SU-DHL-6 (cell line): ENCODE results near the gene MAPKAPK3.

ENCODE experiments used
- H2AFZ ChIP-seq: fragments of 200-600 bp; sonication (generic); 2 replicates; pipeline ENCODE4 v1.6.1; 2014; ENCODE audit warnings: low read depth, mild to moderate bottlenecking, moderate library complexity, mixed read lengths, antibody characterized with exemption, low read length; ENCODE audit not compliant: severe bottlenecking
- H3F3A ChIP-seq: fragments of 200-600 bp; shearing (Covaris generic); 2 replicates; pipeline ENCODE4 v1.6.0; 2016; ENCODE audit warnings: antibody characterized with exemption, mild to moderate bottlenecking; ENCODE audit not compliant: insufficient read depth
- H3K27ac ChIP-seq: fragments of 200-600 bp; sonication (generic); 2 replicates; pipeline ENCODE4 v1.5.1; 2016; ENCODE audit warnings: low read depth, mild to moderate bottlenecking, low read length, moderate library complexity, mixed read lengths
- H3K27me3 ChIP-seq: fragments of 200-600 bp; sonication (generic), shearing (Covaris generic); 2 replicates; pipeline ENCODE4 v1.6.0; 2014; ENCODE audit warnings: mild to moderate bottlenecking, low read length
- H3K36me3 ChIP-seq: fragments of 200-600 bp; sonication (generic); 2 replicates; pipeline ENCODE4 v1.6.1; 2014; ENCODE audit warnings: mild to moderate bottlenecking, low read length, mixed read lengths
- H3K4me2 ChIP-seq: fragments of 300-600, 200-600 bp; shearing (Covaris generic), sonication (generic); 2 replicates; pipeline ENCODE4 v1.6.0; 2014; ENCODE audit warnings: low read length, low read depth, mild to moderate bottlenecking; ENCODE audit not compliant: poor library complexity, severe bottlenecking
- H3K4me3 ChIP-seq: fragments of 200-600 bp; sonication (generic); 2 replicates; pipeline ENCODE4 v1.5.1; 2014; ENCODE audit warnings: antibody characterized with exemption, low read length, mild to moderate bottlenecking, mixed read lengths; ENCODE audit not compliant: insufficient read depth, poor library complexity, severe bottlenecking
- H3K79me2 ChIP-seq: fragments of 200-600 bp; sonication (generic); 2 replicates; pipeline ENCODE4 v1.6.1; 2014; ENCODE audit warnings: mild to moderate bottlenecking, low read length, moderate library complexity; ENCODE audit not compliant: insufficient read depth
- H3K9ac ChIP-seq: fragments of 200-600 bp; sonication (generic); 2 replicates; pipeline ENCODE4 v1.7.0; 2014; ENCODE audit warnings: mild to moderate bottlenecking, low read length
- H3K9me2 ChIP-seq: fragments of 200-600 bp; sonication (generic); replicated peaks from 2 replicates; pipeline ENCODE4 v1.6.1; 2014; ENCODE audit warnings: low read length; ENCODE audit not compliant: insufficient read depth
- H3K9me3 ChIP-seq: fragments of 200-600 bp; sonication (generic); 2 replicates; pipeline ENCODE4 v1.6.1; 2014; ENCODE audit warnings: low read length, mixed read lengths; ENCODE audit not compliant: insufficient read depth
- H4K20me1 ChIP-seq: fragments of 200-600 bp; sonication (generic); 2 replicates; pipeline ENCODE4 v1.6.1; 2014; ENCODE audit warnings: low read depth, mild to moderate bottlenecking, antibody characterized with exemption, low read length, moderate library complexity, mixed read lengths
- EZH2phosphoT487 ChIP-seq: fragments of 200-600 bp; sonication (generic), shearing (Covaris generic); conservative IDR thresholded peaks from 2 replicates; pipeline ENCODE4 v1.6.1; 2018; ENCODE audit warnings: mild to moderate bottlenecking, antibody characterized with exemption, low read length, moderate library complexity, mixed read lengths
- TF ChIP-seq, protein P1 (sequence below): fragments of 200-600 bp; sonication (generic); IDR thresholded peaks from one replicate; pipeline ENCODE4 v1.5.1; 2017; ENCODE audit warnings: antibody characterized with exemption, mild to moderate bottlenecking, low read length, moderate library complexity; ENCODE audit not compliant: insufficient read depth, poor library complexity, severe bottlenecking

MAPKAPK3 gene

DNA sequence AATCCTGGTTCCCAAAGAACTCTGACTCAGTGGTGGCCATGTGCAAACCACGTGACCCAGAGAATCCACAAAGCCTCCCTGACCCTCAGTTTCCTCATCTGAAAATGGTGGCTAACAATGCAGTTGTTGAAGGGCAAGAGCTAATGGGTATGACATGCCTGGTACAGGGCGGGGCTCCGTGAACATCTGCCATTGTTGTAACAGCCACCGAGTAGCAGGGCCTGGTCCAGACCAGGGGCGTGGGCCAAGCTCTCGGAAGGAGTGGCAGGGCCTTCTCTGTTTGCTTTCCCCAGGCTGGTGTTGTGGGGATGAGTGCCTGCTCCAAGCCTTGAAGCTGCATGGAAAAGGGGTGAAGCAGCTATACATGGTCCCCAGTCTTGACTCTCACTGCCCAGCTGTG is 13.4 kb downstream of the MAPKAPK3 start:
- Histone ChIP-seq H3K9me3 (no peaks in the 10 kb centered on the region), H3F3A (no peaks in the 10 kb centered on the region), H3K4me3 (no peak overlapping the region), H3K79me2 (no peaks in the 10 kb centered on the region), H3K36me3 (no peaks in the 10 kb centered on the region), H2AFZ (no peak overlapping the region), H3K9ac (no peak overlapping the region), H3K27me3 (no peaks in the 10 kb centered on the region), H3K27ac (no peak overlapping the region), H4K20me1 (no peaks in the 10 kb centered on the region), H3K4me2 (no peak overlapping the region), H3K9me2 (no peaks in the 10 kb centered on the region)
- no peak for TF ChIP-seq EZH2phosphoT487
- TF ChIP-seq, protein P1, sequence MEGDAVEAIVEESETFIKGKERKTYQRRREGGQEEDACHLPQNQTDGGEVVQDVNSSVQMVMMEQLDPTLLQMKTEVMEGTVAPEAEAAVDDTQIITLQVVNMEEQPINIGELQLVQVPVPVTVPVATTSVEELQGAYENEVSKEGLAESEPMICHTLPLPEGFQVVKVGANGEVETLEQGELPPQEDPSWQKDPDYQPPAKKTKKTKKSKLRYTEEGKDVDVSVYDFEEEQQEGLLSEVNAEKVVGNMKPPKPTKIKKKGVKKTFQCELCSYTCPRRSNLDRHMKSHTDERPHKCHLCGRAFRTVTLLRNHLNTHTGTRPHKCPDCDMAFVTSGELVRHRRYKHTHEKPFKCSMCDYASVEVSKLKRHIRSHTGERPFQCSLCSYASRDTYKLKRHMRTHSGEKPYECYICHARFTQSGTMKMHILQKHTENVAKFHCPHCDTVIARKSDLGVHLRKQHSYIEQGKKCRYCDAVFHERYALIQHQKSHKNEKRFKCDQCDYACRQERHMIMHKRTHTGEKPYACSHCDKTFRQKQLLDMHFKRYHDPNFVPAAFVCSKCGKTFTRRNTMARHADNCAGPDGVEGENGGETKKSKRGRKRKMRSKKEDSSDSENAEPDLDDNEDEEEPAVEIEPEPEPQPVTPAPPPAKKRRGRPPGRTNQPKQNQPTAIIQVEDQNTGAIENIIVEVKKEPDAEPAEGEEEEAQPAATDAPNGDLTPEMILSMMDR, result no peak

DNA sequence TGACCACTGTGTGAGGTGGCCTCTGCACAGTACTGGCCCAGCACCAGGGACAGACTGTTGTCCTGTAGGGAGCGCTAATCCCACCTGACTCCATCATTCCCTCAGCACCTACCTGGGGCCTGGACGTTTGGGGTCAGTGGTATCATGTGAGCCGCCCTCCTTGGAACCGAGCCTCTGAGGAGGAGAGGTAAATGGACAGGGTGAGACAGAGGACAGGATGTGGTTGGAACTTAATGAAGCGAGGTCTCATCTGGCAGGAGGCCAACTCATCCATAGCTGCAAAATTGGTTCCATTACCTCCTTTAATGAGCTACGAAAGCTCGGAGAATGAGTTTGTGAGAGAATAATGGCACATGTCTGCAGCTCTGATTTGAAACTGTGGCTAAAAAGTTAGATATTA is 13.9 kb downstream of the MAPKAPK3 start:
- H3K9me2 ChIP-seq, result no peaks in the 10 kb centered on the region
- TF ChIP-seq EZH2phosphoT487, result no peak
- TF ChIP-seq, protein P1, result no peak
- no peak overlapping the region for H3K4me3 ChIP-seq
- H3K9ac ChIP-seq, result no peak overlapping the region
- H3F3A ChIP-seq, result no peaks in the 10 kb centered on the region
- H3K36me3 ChIP-seq, result no peaks in the 10 kb centered on the region
- H3K79me2 ChIP-seq, result no peaks in the 10 kb centered on the region
- H2AFZ ChIP-seq, result no peak overlapping the region
- no peak overlapping the region for H3K4me2 ChIP-seq
- no peaks in the 10 kb centered on the region for H3K27me3 ChIP-seq
- H3K9me3 ChIP-seq, result no peaks in the 10 kb centered on the region
- no peaks in the 10 kb centered on the region for H4K20me1 ChIP-seq
- no peak overlapping the region for H3K27ac ChIP-seq

DNA sequence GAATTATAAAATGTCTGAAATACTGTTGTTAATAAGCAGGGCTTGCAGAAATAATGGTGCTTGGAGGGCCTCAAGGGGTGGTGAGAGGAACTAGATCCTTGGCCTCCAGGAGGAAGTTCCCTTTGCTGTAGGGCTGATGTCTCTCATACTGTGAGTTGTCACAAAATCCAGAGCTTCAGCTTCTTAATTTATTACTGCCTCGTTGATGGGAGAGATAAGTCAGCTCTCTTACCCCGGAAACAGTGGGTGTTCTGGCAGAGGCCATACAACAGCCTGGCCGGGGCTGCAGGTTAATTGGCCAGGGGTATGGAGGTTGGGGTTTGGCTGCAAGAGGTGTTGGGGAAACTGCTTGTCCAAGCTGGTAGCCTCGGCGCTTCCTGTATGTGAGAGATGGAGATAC is 15.5 kb downstream of the MAPKAPK3 start:
- H3K9me3 ChIP-seq, result no peaks in the 10 kb centered on the region
- H3K27me3 ChIP-seq, result no peaks in the 10 kb centered on the region
- no peaks in the 10 kb centered on the region for H3F3A ChIP-seq
- no peak overlapping the region for H3K4me3 ChIP-seq
- no peaks in the 10 kb centered on the region for H3K36me3 ChIP-seq
- no peaks in the 10 kb centered on the region for H4K20me1 ChIP-seq
- no peak overlapping the region for H3K27ac ChIP-seq
- H3K9ac ChIP-seq, result no peak overlapping the region
- no peak overlapping the region for H3K4me2 ChIP-seq
- H2AFZ ChIP-seq, result no peak overlapping the region
- TF ChIP-seq, protein P1, result no peak
- TF ChIP-seq EZH2phosphoT487, result no peak
- H3K9me2 ChIP-seq, result no peaks in the 10 kb centered on the region
- H3K79me2 ChIP-seq, result no peaks in the 10 kb centered on the region
